Astrocyte (in vitro differentiated cells and primary cell): ENCODE measurements around the gene SLC43A2.

Experiments used
- CTCF ChIP-seq: IDR thresholded peaks from 2 replicates; pipeline ENCODE4 v1.5.1; 2011; ENCODE audit warnings: low read depth, mild to moderate bottlenecking, inconsistent platforms, low read length, moderate library complexity; ENCODE audit not compliant: insufficient read depth
- EZH2 ChIP-seq: IDR thresholded peaks from 2 replicates; pipeline ENCODE4 v1.6.1; 2012; ENCODE audit warnings: mild to moderate bottlenecking, low read length, inconsistent platforms; ENCODE audit not compliant: insufficient read depth

- TF ChIP-seq CTCF (no peak), EZH2 (no peak)
Measured at GRCh38 chr17:1625581-1625980, 3.1 kb downstream of the SLC43A2 start.
